Mucosa of stomach (tissue), 1 donor: Measurements from ENCODE around the gene SSNA1.

ENCODE experiments used
- H3K27me3 ChIP-seq: one replicate; pipeline ENCODE4 v1.7.0; 2013; ENCODE audit warnings: mild to moderate bottlenecking, low read length; ENCODE audit not compliant: control insufficient read depth, insufficient read depth
- H3K36me3 ChIP-seq: one replicate; pipeline ENCODE4 v1.7.0; 2013; ENCODE audit warnings: low read length; ENCODE audit not compliant: control insufficient read depth, insufficient read depth
- H3K4me1 ChIP-seq: one replicate; pipeline ENCODE4 v1.7.0; 2013; ENCODE audit warnings: mild to moderate bottlenecking, low read length; ENCODE audit not compliant: control insufficient read depth, insufficient read depth
- H3K4me3 ChIP-seq: one replicate; pipeline ENCODE4 v1.7.0; 2013; ENCODE audit warnings: low read length
- H3K9ac ChIP-seq: one replicate; pipeline ENCODE4 v1.7.0; 2013; ENCODE audit warnings: mild to moderate bottlenecking, low read length, moderate library complexity
- H3K9me3 ChIP-seq: one replicate; pipeline ENCODE4 v1.7.0; 2013; ENCODE audit warnings: mild to moderate bottlenecking, low read length, moderate library complexity; ENCODE audit not compliant: control insufficient read depth
- donor health status: Pancreatic carcinoma.

Gene SSNA1

GRCh38 chr9:137173796-137174664, 14.4 kb upstream of the SSNA1 start:
- Histone ChIP-seq H3K36me3 (no peaks in the 10 kb centered on the region), H3K4me3 (no peak overlapping the region), H3K27me3 (peaks cover 59% of the 10 kb centered on the region), H3K4me1 (peaks cover 41% of the 10 kb centered on the region), H3K9ac (no peak overlapping the region), H3K9me3 (no peaks in the 10 kb centered on the region)

- no peaks in the 10 kb centered on the region for H3K9me3 ChIP-seq
- no peaks in the 10 kb centered on the region for H3K36me3 ChIP-seq
- no peak overlapping the region for H3K4me3 ChIP-seq
- peaks cover 53% of the 10 kb centered on the region for H3K27me3 ChIP-seq
- H3K4me1 ChIP-seq: peaks cover 34% of the 10 kb centered on the region
- H3K9ac ChIP-seq: no peak overlapping the region
Measured at GRCh38 chr9:137174722-137175293, 13.7 kb upstream of the SSNA1 start.

- peaks cover 28% of the 10 kb centered on the region for H3K4me1 ChIP-seq
Measured at GRCh38 chr9:137175345-137175961, 13.0 kb upstream of the SSNA1 start.

GRCh38 chr9:137176302-137177182, 11.9 kb upstream of the SSNA1 start:
- H3K27me3 ChIP-seq: peaks cover 36% of the 10 kb centered on the region
- no peak overlapping the region for H3K4me3 ChIP-seq
- peaks cover 28% of the 10 kb centered on the region for H3K4me1 ChIP-seq
- no peaks in the 10 kb centered on the region for H3K36me3 ChIP-seq
- H3K9ac ChIP-seq: no peak overlapping the region
- H3K9me3 ChIP-seq: no peaks in the 10 kb centered on the region

More at GRCh38 chr9:137175345-137175961, 13.0 kb upstream of the SSNA1 start:
- Histone ChIP-seq H3K9ac (no peak overlapping the region), H3K27me3 (peaks cover 47% of the 10 kb centered on the region), H3K36me3 (no peaks in the 10 kb centered on the region), H3K9me3 (no peaks in the 10 kb centered on the region), H3K4me3 (no peak overlapping the region)

- Histone ChIP-seq H3K4me1 (peaks cover 17% of the 10 kb centered on the region), H3K4me3 (no peak overlapping the region), H3K9me3 (no peaks in the 10 kb centered on the region), H3K27me3 (peaks cover 18% of the 10 kb centered on the region), H3K36me3 (peaks cover 9% of the 10 kb centered on the region), H3K9ac (no peak overlapping the region)
Measured at GRCh38 chr9:137178201-137178938, 10.1 kb upstream of the SSNA1 start.

- Histone ChIP-seq H3K9me3 (no peaks in the 10 kb centered on the region), H3K36me3 (peaks cover 11% of the 10 kb centered on the region), H3K27me3 (peaks cover 11% of the 10 kb centered on the region), H3K4me1 (peaks cover 12% of the 10 kb centered on the region), H3K9ac (no peak overlapping the region), H3K4me3 (no peak overlapping the region)
Measured at GRCh38 chr9:137178939-137179630, 9.4 kb upstream of the SSNA1 start.

GRCh38 chr9:137179761-137180160, 8.7 kb upstream of the SSNA1 start:
- peaks cover 11% of the 10 kb centered on the region for H3K36me3 ChIP-seq
- H3K4me3 ChIP-seq: no peak overlapping the region
- H3K27me3 ChIP-seq: peaks cover 6% of the 10 kb centered on the region
- H3K9ac ChIP-seq: no peak overlapping the region
- peaks cover 12% of the 10 kb centered on the region for H3K4me1 ChIP-seq
- H3K9me3 ChIP-seq: no peaks in the 10 kb centered on the region

- H3K9ac ChIP-seq: no peak overlapping the region
- no peak overlapping the region for H3K4me3 ChIP-seq
- H3K27me3 ChIP-seq: no peaks in the 10 kb centered on the region
- H3K36me3 ChIP-seq: peaks cover 11% of the 10 kb centered on the region
- peaks cover 7% of the 10 kb centered on the region for H3K4me1 ChIP-seq
- H3K9me3 ChIP-seq: no peaks in the 10 kb centered on the region
Measured at GRCh38 chr9:137180491-137180890, 8.0 kb upstream of the SSNA1 start.

- H3K4me1 ChIP-seq: peaks cover 9% of the 10 kb centered on the region
- no peaks in the 10 kb centered on the region for H3K9me3 ChIP-seq
- no peaks in the 10 kb centered on the region for H3K27me3 ChIP-seq
- H3K9ac ChIP-seq: no peak overlapping the region
- H3K36me3 ChIP-seq: peaks cover 11% of the 10 kb centered on the region
- no peak overlapping the region for H3K4me3 ChIP-seq
Measured at GRCh38 chr9:137181680-137182079, 6.8 kb upstream of the SSNA1 start.

GRCh38 chr9:137182836-137183235, 5.6 kb upstream of the SSNA1 start:
- Histone ChIP-seq H3K36me3 (peaks cover 11% of the 10 kb centered on the region), H3K9ac (no peak overlapping the region), H3K9me3 (no peaks in the 10 kb centered on the region), H3K4me1 (peaks cover 14% of the 10 kb centered on the region), H3K4me3 (no peak overlapping the region), H3K27me3 (no peaks in the 10 kb centered on the region)
